Measurements from ENCODE around the gene INTS15.

Gene INTS15

GRCh38 chr7:6589829-6590644 is at the start of gene INTS15:
Gene INTS15 (plus strand): TSS chr7:6590021. CDS start chr7:6590284, 263 bp downstream.
- DNase-seq, result peak; percentile 86

GRCh38 chr7:6542368-6542767 is 47.5 kb upstream of the INTS15 start:
- no peak for DNase-seq

GRCh38 chr7:6545398-6546126 is 44.3 kb upstream of the INTS15 start:
- DNase-seq, result peak; percentile 27

- DNase-seq, result no peak
Measured at GRCh38 chr7:6546498-6547251, 43.1 kb upstream of the INTS15 start.

GRCh38 chr7:6547400-6547799 is 42.4 kb upstream of the INTS15 start:
- DNase-seq, result no peak

- DNase-seq, result no peak
Measured at GRCh38 chr7:6551016-6551511, 38.8 kb upstream of the INTS15 start, which contains the start of gene GRID2IP. Gene GRID2IP (minus strand): TSS chr7:6551461. CDS start chr7:6551436, 25 bp downstream.

- no peak for DNase-seq
Measured at GRCh38 chr7:6553448-6554044, 36.3 kb upstream of the INTS15 start.

GRCh38 chr7:6554848-6555247 is 35.0 kb upstream of the INTS15 start:
- DNase-seq, result no peak

- no peak for DNase-seq
Measured at GRCh38 chr7:6556196-6556595, 33.6 kb upstream of the INTS15 start.

- DNase-seq, result peak; percentile 81
Measured at GRCh38 chr7:6558837-6559236, 31.0 kb upstream of the INTS15 start.

- no peak for DNase-seq
Measured at GRCh38 chr7:6559896-6560295, 29.9 kb upstream of the INTS15 start.

GRCh38 chr7:6562106-6562505 is 27.7 kb upstream of the INTS15 start:
- DNase-seq, result no peak

GRCh38 chr7:6563936-6564770 is 25.7 kb upstream of the INTS15 start:
- no peak for DNase-seq

- DNase-seq, result no peak
Measured at GRCh38 chr7:6565655-6566054, 24.2 kb upstream of the INTS15 start.

- no peak for DNase-seq
Measured at GRCh38 chr7:6567886-6568285, 21.9 kb upstream of the INTS15 start.

GRCh38 chr7:6571160-6571779 is 18.6 kb upstream of the INTS15 start:
- no peak for DNase-seq

- DNase-seq, result no peak
Measured at GRCh38 chr7:6575281-6576023, 14.4 kb upstream of the INTS15 start.

GRCh38 chr7:6576024-6576866 is 13.6 kb upstream of the INTS15 start:
- DNase-seq, result peak; percentile 33

- DNase-seq, result peak; percentile 41
Measured at GRCh38 chr7:6576867-6577368, 12.9 kb upstream of the INTS15 start.
